NCI-H2107 treated with DMSO at 0.1 percent for 48 hours (cell line): ENCODE results near the gene GRM1.

ENCODE experiments used
- DNase-seq: peaks from one replicate; lab custom pipeline; 2025; ENCODE audit not compliant: unreplicated experiment; lab: John Stamatoyannopoulos, UW

Gene GRM1

DNA sequence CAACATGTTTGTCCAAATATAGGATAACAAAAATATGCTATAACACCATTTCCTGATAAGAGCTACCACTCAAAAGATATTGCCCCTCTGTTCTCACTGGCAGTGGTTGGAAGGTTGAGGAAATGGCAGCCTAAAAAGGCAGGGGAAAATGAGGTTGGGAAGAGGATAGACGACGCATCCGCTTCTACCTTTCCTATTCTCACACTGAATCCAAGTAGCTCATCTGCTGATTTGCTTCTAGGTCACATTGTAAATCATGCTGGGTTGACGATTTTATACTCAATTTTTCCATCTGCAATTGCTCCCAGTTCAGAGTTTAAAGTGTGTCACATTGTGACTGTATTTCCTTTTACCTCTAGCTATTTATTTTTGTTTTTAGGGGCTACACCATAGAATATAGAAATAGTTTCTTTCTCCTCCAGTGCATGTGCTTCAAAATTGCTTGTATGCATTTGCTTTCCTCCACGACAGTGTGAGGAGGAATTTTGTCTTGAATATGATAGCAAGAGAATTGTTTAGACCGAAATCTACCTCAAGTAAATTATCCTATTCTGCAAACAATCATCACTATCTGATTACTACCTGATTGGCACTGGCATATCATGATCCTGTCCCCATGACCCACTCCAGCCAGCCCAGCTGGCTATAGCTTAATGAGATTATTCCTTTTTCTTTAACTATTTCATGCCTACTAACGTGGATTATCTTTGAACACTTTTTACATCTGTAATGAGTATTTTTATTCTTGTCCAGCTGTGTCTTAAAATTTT is 335.2 kb downstream of the GRM1 start:
- no peak for DNase-seq

DNA sequence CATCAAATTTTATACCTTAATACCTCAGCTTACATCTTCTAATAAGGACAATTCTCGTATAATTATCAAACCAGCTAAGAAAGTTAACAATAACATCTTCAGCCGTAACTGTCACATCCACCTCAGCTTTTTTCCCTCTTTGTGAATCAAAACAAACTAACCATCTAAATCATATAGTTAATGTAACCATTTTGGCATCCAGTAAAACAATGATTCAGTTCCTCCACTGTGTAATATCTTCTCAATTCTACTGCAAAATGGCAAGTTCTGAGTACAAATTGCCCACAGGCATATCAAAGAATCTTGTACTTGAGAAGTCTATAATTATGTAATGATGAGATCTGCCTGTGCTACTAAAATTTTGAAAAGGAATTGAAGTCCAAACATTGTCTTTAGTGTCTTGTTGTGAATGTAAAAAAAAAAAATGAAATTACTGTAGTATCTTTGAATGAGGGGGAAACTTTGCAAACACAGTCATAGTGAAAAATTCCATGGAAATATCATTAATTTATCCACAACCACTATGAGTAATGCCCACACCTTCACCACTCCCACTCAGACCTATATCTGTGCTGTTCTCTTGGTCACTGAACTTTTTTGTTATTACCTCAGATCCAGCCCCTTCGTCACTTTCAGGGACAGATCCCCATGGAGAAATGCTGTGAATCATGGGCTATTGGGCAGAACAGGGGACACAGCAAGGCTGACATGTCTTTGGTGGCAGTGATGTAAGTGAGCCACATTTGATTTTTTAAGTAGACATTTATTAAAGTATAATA is 336.1 kb downstream of the GRM1 start:
- no peak for DNase-seq

DNA sequence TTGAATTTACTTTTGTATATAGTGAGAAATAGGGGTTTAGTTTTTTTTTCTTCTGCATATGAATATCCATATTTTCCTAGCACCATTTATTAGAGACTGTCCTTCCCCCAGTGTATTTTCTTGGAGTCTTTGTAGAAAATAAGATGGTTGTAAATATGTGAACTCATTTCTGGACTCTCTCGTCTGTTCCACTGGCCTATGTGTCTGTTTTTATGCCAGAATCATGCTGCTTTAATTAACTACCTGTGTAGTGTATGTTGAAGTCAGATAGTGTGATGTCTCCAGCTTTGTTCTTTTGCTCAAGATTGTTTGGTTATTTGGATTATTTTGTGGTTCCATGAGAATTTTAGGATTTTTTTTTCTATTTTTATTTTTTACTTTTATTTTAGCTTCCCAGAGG is 338.2 kb downstream of the GRM1 start:
- DNase-seq: no peak

DNA sequence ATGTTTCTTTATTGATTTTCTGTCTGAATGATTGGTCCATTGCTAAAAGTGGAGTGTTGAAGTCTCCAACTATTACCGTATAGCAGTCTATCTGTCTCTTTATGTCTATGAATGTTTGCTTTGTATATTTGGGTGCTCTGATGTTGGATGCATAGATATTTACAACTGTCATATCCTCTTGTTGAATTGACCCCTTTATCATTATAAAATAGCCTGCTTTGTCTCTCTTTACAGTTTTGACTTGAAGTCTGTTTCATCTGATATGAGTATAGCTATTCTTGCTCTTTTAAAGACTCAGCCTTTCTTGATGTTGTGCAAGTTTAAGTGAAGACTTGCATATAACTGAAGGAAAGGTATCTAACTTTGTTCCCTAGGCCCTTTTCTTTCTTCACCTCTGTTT is 341.0 kb downstream of the GRM1 start:
- DNase-seq: no peak

DNA sequence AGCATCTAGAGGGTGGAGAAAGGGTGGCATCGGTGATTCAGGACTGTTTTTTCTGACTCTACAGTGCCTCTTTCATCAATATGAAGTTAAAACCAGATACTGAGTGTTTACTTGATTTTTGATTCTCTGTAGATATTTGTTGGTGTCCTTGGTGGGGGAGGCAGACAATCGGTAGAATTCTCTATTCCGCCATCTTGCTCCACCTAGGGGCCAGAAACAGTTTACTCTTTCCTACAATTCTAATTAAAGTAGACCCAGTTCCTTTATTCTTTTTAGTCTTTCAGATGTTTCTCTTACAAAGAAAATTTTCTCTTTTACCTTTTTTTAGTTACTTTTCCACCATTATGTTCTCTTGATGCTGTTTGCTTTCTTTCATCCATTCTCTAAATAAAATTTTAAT is 352.6 kb downstream of the GRM1 start:
- DNase-seq: no peak

DNA sequence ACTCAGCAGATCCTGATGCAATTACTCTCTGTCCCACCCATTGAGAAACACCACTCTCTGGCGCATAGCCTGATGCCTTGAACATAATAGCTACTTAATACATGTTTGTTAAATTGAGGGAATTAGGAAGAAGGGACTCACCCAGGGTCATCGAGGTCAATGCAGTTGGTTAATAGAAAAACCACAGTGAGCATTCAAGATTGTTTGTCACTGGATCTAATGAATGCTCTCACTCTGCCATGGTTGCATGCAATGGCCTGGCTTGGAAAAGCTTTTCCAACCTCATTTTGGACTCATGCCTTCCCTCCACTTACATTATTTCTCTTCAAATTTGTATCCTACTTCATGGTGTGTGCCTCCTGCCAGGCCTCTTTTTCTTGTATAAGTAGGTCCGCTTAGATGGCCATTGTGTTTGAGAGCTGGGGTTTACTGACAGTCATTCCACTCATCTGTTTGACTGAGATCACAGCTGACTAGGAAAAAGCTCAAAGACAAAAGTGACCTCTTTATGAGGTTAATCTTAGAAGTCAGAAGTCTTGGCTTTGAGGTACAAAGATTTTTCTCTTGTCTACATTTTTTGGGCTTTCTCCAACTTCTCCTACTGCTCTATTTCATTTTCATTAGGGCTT is 360.0 kb downstream of the GRM1 start:
- no peak for DNase-seq

DNA sequence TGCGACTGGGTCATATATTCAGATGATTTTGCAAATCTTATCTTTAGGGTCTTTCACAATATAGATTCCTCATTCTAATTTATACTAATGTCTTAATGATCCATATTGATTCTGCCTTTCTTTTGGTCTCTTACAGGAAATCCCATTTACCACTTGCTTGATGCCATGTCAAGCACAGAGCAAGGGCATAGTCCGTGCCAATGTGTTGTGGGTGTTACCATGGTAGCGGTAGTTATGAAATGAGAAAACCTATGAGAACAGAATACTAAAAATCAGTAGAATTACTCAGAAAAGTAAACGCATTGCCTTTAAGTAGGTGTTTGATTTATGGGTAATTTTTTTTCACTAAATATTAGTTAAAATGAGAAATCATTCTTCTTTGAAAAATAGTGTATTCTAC is 360.9 kb downstream of the GRM1 start:
- DNase-seq: no peak

DNA sequence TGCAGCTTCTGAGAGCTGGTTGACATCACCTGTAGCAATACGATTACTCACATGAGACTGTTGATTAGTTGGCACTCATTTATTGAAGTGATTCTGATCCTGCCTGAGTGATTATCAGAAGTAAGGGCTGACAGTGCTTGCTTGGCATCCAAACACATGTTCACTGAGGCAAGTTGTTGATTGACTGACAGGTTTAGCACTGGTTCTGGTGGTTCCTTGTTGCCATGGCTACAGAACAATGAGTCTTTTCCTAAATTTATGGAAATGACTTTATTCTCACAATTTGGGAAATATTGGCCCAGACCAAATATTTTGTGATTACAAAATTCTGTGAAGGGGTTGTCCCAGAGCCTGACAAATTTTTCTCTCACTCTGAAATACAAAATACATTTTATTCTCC is 368.8 kb downstream of the GRM1 start:
- no peak for DNase-seq

DNA sequence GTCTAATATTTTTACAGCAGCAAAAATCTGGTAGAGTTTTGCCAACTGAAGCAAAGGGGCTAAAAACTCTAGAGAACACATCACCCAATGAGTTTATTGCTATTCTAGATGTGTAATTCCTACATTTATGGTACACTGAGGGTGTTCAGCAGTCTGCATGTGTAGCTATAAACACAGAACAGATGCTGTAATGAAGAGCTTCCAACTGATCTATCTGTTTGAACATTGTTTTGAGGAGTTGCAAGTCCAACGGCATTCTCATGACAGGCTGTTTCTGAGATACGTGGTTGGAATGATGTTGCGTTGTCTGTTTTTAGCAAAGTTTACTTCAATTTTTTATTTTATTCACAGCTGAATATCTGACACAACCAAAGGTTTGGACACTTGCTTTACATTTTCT is 373.6 kb downstream of the GRM1 start:
- no peak for DNase-seq

DNA sequence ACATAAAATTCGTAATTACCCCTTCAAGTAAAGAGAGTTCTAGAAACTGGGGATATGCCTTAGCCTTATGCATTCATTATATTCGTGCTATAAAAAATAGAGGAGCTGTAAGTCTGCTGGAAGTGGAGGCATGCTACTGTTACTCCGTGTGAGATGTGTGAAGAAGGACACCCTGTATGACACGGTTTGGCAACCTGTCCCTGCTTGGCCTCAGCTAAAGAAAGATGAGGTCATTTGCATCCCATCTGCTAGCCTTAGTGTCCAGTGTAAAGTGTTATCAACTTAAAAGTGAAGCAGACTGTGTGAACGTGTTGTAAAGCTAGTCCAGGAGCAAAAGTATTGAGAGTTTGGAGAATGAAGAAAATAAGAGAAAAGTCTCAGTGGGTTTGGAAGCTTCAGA is 379.7 kb downstream of the GRM1 start:
- DNase-seq: no peak

DNA sequence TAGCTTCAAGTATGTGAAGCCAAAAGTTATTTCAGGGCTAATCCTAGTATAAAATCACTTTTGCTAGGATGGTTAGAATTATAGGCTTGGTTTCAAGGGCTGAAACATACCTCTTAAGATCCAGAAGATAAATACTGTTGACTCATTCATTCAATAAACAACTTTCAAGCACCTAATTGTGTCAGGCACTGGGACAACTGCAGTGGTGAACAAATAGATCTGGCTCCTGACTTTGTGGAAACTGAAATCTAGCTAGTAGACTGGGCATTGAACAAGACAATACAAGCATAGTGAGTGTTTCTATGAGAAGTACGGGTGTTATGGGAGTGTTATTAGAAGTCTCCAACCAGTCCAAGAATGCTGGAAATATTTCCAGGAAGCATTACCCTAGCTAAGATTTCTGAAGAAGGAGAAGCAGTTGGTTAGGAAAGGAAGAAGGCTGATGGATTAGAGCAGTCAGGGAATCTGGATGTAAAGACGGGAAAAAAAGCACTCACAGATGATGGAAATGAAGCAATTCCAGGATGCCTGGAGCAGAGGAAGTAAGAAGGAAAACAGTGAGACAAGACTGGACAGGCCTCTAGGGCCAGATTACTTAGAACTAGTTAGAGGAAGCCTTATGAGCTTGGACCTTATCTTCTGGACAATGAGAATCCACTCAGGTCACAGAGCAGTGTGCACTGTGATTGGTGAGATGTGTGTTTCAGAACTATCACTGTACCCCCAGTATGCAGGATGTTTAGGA is 382.2 kb downstream of the GRM1 start:
- no peak for DNase-seq

DNA sequence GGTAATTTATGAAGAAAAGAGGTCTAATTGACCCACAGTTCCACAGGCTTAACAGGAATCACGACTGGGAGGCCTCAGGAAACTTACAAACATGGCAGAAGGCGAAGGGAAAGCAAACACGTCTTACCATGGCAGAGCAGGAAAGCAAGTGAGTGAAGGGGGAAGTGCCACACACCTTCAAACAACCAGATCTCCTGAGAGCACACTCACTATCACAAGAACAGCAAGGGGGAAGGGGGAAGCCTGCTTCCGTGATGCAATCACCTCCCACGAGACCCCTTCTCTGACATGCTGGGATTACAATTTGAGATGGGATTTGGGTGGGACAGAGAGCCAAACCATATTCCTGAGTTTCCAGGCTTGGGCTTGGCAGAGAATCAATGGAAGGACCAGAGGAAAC is 390.7 kb downstream of the GRM1 start:
- DNase-seq: no peak

DNA sequence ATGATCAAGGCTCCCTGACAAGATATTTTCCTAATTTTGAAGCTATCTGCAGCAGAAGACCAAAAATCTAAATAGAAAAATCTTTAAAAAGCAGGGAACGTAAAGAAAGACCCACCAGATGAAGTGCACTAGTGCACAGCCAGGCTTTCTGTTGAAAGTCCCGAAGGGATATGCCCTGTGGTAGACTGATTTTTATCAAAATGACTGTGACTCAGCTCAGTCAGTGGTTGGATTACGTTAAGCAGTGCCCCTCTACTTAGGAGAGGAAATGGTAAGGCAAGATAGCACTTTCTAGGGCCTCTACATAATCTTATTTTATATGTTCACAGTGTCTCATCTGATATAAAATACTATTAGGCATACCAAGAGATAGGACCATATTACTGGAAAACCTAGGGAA is 391.4 kb downstream of the GRM1 start:
- DNase-seq: no peak

DNA sequence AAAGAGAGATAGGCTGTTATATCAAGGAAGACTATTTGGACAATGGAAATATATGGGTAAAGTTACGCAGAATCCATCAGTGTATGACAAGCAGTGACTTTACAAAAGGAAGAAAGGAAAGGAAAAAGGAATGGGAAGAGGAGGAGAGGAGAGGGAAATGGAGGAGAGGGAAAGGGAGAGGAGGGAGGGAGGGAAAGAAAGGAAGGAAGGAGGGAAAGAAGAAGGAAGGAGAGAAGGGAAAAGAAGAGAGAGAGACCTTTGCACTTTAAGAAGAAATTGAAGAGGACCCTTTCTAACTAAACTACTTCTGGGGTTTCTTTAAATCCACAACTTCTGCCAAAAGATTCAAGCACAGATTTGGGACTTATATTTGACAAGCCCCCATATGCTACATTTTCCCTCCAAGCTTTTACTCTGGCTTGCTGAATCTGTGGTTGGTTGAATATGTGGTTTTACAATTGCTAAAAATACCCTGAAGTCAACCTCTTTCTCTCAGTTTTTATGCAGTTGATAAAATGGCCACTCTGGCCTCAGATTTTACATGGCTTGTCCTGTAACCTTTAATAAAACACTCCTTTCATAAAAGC is 394.0 kb downstream of the GRM1 start:
- no peak for DNase-seq

DNA sequence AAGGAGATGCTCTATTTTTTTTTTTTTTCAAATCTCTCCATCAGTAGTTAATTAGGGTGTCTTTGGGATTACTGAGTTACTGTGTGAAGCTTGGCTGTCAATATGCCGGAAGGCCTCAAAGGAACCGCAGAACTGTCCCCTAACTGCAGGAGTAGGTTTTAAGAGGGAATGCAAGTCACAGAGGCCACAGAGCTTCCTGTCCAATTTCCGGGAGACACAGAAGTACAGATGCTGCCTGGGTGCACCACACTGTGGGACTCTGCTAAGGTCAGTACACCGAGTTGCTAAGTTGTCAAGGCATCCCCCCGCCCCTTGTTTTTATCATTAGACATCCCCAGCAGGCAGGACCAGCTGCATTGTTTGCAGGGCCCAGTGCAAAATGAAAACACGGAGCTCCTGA is 394.6 kb downstream of the GRM1 start:
- DNase-seq: no peak

DNA sequence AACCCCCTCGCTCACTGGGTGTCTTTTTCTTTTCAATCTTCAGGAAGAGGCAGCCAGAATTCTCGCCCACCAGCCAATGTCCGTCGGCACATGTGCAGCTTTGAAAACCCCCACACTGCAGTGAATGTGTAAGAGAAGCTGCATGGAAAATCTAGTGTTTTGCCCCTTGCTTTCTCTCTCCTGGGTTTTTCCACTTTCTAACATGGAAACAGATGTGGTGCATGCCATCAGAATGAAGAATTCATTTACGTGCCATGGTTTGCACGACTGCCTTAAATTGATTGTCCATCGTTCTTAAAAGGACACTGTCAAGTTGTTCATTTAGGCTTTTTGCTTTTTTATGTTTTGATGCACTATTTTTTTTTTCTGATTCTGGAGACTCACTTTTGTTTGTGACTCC is 397.7 kb downstream of the GRM1 start:
- no peak for DNase-seq

DNA sequence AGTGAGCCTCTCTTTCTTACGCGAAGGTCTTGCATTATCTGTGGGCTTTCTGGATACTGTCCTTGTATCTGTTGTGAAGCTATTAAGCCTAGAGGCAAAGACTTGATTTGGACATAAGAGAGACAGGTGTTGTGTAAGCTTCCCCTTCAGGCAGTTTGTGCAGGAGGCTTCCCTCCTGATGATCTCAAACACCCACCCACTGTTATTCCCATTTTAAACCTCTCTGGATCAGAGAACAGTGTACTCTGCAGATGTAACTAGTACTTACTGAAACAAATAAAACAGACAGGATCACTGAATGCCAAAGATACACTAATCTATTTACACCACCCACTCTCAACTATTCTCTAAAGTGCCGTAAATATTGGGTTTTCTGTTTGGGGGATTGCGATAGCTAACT is 401.0 kb downstream of the GRM1 start:
- no peak for DNase-seq

DNA sequence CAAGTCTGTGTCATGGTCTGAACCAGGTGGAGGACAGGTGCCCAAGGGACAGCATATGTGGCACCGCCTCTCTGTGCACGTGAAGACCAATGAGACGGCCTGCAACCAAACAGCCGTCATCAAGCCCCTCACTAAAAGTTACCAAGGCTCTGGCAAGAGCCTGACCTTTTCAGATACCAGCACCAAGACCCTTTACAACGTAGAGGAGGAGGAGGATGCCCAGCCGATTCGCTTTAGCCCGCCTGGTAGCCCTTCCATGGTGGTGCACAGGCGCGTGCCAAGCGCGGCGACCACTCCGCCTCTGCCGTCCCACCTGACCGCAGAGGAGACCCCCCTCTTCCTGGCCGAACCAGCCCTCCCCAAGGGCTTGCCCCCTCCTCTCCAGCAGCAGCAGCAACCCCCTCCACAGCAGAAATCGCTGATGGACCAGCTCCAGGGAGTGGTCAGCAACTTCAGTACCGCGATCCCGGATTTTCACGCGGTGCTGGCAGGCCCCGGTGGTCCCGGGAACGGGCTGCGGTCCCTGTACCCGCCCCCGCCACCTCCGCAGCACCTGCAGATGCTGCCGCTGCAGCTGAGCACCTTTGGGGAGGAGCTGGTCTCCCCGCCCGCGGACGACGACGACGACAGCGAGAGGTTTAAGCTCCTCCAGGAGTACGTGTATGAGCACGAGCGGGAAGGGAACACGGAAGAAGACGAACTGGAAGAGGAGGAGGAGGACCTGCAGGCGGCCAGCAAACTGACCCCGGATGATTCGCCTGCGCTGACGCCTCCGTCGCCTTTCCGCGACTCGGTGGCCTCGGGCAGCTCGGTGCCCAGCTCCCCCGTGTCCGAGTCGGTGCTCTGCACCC is 405.2 kb downstream of the GRM1 start:
- DNase-seq: no peak

DNA sequence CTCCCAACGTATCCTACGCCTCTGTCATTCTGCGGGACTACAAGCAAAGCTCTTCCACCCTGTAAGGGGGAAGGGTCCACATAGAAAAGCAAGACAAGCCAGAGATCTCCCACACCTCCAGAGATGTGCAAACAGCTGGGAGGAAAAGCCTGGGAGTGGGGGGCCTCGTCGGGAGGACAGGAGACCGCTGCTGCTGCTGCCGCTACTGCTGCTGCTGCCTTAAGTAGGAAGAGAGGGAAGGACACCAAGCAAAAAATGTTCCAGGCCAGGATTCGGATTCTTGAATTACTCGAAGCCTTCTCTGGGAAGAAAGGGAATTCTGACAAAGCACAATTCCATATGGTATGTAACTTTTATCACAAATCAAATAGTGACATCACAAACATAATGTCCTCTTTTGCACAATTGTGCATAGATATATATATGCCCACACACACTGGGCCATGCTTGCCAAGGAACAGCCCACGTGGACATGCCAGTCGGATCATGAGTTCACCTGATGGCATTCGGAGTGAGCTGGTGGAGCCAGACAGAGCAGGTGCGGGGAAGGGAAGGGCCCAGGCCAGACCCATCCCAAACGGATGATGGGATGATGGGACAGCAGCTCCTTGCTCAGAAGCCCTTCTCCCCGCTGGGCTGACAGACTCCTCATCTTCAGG is 406.0 kb downstream of the GRM1 start:
- no peak for DNase-seq

DNA sequence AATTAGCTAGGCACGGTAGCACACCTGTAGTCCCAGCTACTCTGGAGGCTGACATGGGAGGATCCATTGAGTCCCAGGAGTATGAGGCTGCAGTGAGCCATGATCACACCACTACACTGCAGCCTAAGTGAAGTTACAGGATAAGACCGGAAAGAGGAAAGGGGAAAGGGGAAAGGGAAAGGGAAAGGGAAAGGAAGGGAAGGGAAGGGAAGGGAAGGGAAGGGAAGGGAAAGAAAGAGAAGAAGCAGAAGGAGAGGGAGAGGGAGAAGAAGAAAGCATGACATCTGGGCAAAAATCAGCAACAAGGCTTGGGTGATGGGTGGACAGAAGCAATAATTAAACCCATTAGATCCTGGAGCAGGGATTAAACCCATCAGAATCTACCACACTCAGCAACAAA is 413.0 kb downstream of the GRM1 start:
- no peak for DNase-seq
